ENCODE measurements around the gene IRF1.

The IRF1 gene

DNA sequence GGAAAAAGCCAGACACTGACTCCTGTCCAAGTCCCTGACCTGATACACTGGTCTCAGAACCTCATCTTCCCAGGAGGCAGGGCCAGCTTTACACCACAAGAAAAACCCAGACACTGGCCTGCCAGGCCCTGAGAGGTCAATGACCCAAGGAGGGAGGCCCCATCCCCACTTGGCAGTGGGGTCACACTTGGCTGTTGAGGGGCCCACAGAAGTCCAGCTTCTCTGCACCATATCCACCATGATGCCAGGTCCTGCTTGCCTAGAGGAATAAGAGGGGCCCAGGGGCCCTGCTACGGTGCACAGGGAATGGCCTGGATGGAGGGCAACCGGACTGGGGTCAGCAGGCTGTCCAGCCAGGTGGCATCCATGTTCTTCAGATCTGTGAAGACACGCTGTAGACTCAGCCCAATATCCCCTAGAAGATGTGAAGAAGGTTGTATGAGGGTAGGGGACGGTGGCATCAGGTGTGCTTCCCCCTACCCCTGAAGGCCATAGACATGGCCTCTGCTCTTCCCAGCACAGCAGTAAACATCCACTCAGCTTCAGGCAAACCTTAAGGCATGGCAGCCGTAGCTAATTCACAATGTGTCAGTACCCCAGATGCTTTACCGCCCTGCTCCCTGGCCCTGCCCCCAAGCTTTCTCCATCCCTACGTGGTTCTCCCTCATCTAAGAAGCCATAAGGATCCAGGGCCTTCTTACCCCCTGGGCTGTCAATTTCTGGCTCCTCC is 6.7 kb downstream of the IRF1 start:
- TF ChIP-seq CEBPB (IDR thresholded peaks at IDR 0.05) (no peak), RAD21 (IDR thresholded peaks at IDR 0.05; ENCODE audit: low read depth) (no peak)

DNA sequence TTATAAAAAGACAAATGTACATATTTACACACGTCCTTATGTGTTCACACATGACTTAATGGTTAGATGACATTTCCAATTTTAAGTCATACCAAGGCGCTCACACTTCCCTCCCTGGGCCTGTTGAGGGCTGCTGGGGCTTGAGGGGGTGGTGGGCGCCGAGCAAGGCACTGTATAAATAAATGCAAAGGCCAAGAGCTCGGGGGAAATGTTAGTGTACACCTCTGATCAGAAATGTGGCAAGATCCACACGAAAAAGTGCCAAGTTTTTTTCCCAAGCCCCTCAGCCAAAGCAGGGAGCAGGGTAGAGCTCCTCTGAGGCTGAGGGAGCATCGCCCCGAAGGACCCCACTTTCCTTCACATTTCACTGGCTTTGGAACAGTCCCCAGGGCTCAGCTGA is 7.5 kb downstream of the IRF1 start:
- TF ChIP-seq RAD21 (IDR thresholded peaks at IDR 0.05; ENCODE audit: low read depth) (no peak), CREB1 (IDR thresholded peaks at IDR 0.05; ENCODE audit: low read depth) (no peak), YY1 (IDR thresholded peaks at IDR 0.05; ENCODE audit: low read depth) (no peak), TAF1 (IDR thresholded peaks at IDR 0.05; ENCODE audit: low read depth) (no peak), EGR1 (IDR thresholded peaks at IDR 0.05) (no peak), FOXM1 (IDR thresholded peaks at IDR 0.05; ENCODE audit: borderline replicate concordance, low read depth) (no peak), TCF12 (IDR thresholded peaks at IDR 0.05; ENCODE audit: low read depth) (no peak), EP300 (IDR thresholded peaks at IDR 0.05; ENCODE audit: borderline replicate concordance) (no peak), TEAD4 (IDR thresholded peaks at IDR 0.05) (no peak), CEBPB (IDR thresholded peaks at IDR 0.05) (no peak), ZBTB7A (IDR thresholded peaks at IDR 0.05; ENCODE audit: low read depth) (no peak), NFIC (IDR thresholded peaks at IDR 0.05) (no peak)
- TF ChIP-seq, protein P1, sequence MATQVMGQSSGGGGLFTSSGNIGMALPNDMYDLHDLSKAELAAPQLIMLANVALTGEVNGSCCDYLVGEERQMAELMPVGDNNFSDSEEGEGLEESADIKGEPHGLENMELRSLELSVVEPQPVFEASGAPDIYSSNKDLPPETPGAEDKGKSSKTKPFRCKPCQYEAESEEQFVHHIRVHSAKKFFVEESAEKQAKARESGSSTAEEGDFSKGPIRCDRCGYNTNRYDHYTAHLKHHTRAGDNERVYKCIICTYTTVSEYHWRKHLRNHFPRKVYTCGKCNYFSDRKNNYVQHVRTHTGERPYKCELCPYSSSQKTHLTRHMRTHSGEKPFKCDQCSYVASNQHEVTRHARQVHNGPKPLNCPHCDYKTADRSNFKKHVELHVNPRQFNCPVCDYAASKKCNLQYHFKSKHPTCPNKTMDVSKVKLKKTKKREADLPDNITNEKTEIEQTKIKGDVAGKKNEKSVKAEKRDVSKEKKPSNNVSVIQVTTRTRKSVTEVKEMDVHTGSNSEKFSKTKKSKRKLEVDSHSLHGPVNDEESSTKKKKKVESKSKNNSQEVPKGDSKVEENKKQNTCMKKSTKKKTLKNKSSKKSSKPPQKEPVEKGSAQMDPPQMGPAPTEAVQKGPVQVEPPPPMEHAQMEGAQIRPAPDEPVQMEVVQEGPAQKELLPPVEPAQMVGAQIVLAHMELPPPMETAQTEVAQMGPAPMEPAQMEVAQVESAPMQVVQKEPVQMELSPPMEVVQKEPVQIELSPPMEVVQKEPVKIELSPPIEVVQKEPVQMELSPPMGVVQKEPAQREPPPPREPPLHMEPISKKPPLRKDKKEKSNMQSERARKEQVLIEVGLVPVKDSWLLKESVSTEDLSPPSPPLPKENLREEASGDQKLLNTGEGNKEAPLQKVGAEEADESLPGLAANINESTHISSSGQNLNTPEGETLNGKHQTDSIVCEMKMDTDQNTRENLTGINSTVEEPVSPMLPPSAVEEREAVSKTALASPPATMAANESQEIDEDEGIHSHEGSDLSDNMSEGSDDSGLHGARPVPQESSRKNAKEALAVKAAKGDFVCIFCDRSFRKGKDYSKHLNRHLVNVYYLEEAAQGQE (IDR thresholded peaks at IDR 0.05; ENCODE audit: low read depth), result no peak
- TF ChIP-seq, protein P2, sequence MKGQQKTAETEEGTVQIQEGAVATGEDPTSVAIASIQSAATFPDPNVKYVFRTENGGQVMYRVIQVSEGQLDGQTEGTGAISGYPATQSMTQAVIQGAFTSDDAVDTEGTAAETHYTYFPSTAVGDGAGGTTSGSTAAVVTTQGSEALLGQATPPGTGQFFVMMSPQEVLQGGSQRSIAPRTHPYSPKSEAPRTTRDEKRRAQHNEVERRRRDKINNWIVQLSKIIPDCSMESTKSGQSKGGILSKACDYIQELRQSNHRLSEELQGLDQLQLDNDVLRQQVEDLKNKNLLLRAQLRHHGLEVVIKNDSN (IDR thresholded peaks at IDR 0.05), result no peak
- TF ChIP-seq, protein P3, sequence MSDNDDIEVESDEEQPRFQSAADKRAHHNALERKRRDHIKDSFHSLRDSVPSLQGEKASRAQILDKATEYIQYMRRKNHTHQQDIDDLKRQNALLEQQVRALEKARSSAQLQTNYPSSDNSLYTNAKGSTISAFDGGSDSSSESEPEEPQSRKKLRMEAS (IDR thresholded peaks at IDR 0.05), result no peak

DNA sequence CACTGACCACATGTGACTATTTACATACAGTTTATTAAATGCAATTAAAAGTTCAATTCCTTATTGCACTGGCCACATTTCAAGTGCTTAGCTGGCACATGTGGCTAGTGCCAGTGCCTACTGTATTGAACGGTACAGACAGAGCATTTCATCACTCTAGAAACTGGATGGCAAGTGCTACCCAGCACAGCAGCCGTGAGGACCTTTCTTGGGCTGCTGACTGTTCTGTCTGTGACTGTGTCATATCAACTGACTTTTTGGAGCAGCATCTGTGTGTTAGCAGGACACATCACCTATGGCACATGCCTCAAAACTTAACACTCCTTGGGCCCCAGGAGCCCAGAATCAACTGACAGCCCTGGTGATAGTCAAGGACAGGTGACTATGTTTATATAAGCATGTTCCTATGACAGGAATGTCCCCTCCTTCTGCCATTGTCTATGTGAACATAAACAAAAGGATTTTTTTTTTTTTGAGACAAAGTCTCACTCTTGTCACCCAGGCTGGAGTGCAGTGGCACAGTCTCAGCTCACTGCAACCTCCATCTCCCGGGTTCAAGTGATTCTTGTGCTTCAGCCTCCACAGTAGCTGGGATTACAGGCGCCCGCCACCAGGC is 8.9 kb downstream of the IRF1 start:
- TF ChIP-seq, protein P1 (IDR thresholded peaks at IDR 0.05; ENCODE audit: low read depth), result no peak
- TF ChIP-seq EP300 (IDR thresholded peaks at IDR 0.05; ENCODE audit: borderline replicate concordance) (no peak), TAF1 (IDR thresholded peaks at IDR 0.05; ENCODE audit: low read depth) (no peak), TCF12 (IDR thresholded peaks at IDR 0.05; ENCODE audit: low read depth) (no peak)
- TF ChIP-seq, protein P2 (IDR thresholded peaks at IDR 0.05), result no peak
- TF ChIP-seq, protein P3 (IDR thresholded peaks at IDR 0.05), result no peak

DNA sequence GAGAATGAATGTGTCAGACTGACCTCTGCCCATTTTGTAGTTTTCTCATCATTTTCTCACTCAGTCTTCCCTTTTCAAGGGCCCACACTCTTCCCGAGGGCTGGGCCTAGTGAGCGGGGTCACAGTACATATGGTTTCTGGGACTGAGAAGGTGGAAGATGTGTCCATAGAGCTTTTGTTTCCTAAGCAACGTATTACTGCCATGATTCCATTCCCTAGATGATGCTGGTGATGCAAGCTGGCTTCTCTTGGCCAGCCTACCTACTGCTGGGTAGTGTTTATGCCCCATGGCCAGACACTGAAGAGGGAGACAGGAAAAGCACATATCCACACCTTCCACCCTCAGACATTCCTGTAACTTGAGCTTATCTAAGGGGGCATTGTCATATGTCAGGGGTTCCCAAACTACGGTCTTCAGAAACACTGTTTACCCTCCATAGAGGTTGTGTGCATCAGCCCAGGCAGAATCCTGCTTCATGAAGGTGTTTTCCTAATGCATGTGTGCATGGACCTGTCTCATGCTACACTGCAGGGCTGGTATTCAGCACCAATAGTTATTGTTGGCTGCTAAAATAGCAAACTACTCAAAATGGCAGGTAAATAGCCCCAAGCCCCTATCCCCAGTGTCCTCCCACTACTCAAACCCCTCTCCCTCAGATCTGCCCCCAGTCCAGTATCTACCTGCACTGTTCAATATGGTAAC is 9.5 kb downstream of the IRF1 start:
- no peak for TF ChIP-seq CEBPB (IDR thresholded peaks at IDR 0.05)
- no peak for TF ChIP-seq EP300 (IDR thresholded peaks at IDR 0.05; ENCODE audit: borderline replicate concordance)
- no peak for TF ChIP-seq NFIC (IDR thresholded peaks at IDR 0.05)
- TF ChIP-seq, protein P2 (IDR thresholded peaks at IDR 0.05), result no peak
- TF ChIP-seq CREB1 (IDR thresholded peaks at IDR 0.05; ENCODE audit: low read depth), result no peak
- TF ChIP-seq TAF1 (IDR thresholded peaks at IDR 0.05; ENCODE audit: low read depth), result no peak
- no peak for TF ChIP-seq EGR1 (IDR thresholded peaks at IDR 0.05)
- TF ChIP-seq, protein P3 (IDR thresholded peaks at IDR 0.05), result no peak
- no peak for TF ChIP-seq FOXM1 (IDR thresholded peaks at IDR 0.05; ENCODE audit: borderline replicate concordance, low read depth)
- TF ChIP-seq TEAD4 (IDR thresholded peaks at IDR 0.05), result no peak
- TF ChIP-seq, protein P1 (IDR thresholded peaks at IDR 0.05; ENCODE audit: low read depth), result no peak
- TF ChIP-seq RAD21 (IDR thresholded peaks at IDR 0.05; ENCODE audit: low read depth), result no peak
